AG08396 (cell line): ENCODE measurements around the gene CHD2.
"Not testable (repeated sequence)": the region's sequence is repeated elsewhere in the genome, so short reads cannot be mapped to it uniquely, and the experiment has no call there.

Source experiments
- DNase-seq: peaks from one replicate; pipeline ENCODE4 v3.0.0; 2012; ENCODE audit warnings: low spot score, mixed read lengths

CHD2 gene

GRCh38 chr15:93049914-93050578 lies 149.9 kb downstream of the CHD2 start:
- DNase-seq, result no peak

- DNase-seq, result no peak
Measured at GRCh38 chr15:93050648-93051047, 150.5 kb downstream of the CHD2 start.

- DNase-seq, result no peak
Measured at GRCh38 chr15:93051236-93052089, 151.3 kb downstream of the CHD2 start.

GRCh38 chr15:93052090-93052879 lies 152.2 kb downstream of the CHD2 start:
- DNase-seq, result no peak

DNA sequence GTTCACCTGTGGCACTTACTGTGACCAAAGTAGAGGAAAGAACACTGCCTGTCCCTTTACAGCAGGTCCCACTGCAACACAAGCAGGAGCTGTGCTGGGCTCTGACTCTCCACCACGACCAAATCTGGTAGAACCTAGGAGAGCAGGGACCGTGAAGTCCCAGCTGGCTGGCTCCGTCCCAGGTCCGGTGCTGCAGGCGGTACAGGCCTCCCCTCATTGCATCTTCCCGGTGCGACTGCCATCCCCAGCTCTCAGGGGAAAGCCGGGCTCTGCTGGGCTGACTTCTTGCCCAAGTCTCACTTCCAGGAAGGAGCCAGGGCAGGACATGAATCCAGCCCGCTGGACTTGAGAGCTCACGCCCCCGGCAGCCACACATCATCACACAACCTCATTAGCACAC lies 155.1 kb downstream of the CHD2 start:
- no peak for DNase-seq

GRCh38 chr15:93056836-93057235 lies 156.7 kb downstream of the CHD2 start:
- no peak for DNase-seq

DNA sequence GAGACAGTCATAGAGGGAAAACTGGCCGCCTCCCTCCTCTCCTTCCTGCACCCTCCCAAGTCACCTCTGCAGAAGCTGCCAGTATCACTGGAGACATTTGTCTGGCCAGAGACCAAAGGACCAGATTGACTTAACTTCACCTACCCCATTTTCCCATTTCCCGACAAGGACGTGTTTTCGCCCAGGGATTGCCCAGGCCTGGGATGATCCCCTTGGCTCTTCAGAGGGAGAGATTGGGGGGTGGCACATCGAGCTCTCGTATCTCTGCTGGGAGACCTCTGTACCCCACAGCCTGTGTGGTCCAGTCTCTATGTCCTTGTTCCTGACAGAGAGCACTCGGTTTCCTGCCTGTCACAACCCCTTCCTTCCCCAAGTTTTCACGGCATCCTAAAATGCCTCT lies 157.5 kb downstream of the CHD2 start:
- DNase-seq, result no peak

DNA sequence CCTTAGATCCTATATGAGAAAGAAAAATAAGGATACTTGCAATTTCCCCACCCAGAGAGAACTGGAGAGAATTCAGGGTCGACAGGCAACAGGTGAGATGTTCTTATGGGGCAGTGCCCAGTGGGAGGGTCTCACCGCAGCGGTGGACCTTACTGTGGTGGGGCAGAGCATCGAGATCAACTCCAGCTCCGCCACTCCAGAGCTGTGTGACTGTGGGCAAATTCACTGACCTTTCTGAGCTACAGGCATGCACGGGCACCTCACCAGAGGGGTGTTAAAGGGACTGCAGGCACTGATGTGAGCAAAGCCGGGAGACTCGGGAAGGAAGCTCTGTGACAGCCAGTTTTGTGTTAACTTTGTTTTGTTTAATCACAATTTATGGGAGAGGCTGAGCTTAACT lies 158.0 kb downstream of the CHD2 start:
- no peak for DNase-seq

DNA sequence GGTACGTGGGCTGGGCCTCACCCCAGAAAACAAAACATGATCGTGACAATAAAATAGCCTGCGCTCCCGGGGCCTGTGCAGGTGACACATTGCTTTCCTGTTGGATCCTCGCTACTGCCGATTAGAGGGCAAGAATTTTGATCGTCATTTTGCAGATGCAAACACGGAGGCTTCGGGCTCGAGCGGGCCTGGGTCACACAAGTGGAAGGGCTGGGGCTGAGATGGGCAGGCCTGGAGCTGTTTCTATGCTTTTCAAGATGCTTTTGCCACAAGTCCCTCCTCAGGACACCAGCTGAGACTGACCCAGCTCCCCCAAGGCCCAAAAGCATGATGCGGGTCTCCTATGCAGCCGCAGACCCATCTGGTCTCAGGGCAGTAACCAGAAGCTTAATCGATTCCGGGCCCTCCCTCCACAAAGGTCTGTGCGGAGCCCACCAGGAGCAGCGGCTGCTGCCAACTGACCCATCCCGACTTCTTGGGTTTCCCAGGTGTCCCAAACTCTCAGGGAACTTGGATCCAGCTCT lies 158.8 kb downstream of the CHD2 start:
- DNase-seq, result no peak

GRCh38 chr15:93059442-93059841 lies 159.3 kb downstream of the CHD2 start:
- DNase-seq, result no peak

- DNase-seq, result no peak
Measured at GRCh38 chr15:93060336-93061248, 160.5 kb downstream of the CHD2 start.

DNA sequence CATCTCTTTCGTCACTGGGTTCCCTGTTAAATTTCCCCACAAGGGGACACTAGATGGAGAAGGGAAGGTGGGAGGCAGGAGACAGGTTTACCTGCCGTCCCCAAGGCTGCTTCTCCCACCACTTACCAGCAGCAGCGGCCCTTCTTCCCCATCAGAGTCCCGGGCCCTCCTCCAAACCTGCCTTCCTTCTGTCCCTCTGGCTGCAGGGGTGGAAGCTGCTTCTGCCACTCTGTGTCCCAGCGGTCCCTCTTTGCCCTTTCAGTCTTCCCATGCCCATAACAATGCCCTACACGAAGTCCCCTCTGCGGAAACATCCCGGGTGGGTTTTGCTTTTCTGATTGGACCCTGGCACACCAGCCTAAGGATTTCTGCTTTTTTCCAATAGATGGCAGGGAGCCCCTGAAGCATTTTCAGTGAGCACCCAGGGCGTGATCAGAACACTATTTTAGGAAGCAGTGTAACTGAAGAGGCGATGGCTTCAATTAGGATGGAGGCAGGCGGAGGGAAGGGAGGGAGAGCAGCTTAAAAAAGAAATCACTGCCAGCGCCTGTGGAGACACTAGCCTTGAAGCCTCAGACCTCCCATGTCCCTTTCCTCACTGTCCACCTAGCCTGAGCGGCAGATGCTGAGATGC lies 162.6 kb downstream of the CHD2 start:
- DNase-seq, result not testable (repeated sequence)

DNA sequence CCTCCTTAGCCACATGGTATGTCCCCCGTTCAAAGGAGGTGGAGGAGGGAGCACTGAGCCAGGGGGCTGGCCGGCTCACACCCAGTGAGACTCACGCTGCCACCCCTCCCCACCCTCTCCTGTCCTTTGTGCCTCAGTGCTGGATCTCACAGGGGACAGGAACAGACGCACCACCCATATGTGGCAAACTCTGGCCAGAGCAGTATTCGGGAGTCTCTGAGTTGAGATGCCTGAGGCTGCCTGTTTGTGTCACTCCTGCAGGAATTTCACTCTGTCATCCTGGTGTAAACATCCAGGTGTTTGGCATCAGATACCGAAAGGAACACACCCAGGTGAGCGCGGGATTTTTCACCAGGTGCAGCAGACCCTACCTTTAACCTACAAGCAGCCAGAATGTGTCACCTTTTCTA lies 163.1 kb downstream of the CHD2 start:
- DNase-seq, result no peak

- no peak for DNase-seq
Measured at GRCh38 chr15:93063796-93064690, 163.9 kb downstream of the CHD2 start.

DNA sequence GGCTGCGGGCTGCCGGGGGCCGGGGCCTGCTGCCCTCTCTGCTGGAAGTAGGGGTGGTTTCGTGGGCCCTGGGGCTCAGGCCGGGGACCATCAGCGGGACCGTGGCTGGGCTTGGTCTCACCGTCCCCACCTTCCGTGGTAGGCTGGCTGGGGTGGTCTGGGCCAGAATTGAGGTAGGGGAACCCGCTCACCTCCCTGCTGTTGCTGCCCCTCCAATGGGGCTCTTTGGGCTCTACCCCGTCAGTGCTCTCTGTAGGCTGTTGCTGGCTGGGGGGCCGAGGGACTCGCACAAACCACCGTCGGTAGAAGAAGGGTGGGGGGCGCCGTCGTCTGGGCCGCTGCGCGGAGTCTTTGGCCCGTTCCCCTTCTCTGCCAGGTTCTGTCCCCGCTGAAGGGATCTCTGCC lies 165.5 kb downstream of the CHD2 start:
- DNase-seq, result no peak

DNA sequence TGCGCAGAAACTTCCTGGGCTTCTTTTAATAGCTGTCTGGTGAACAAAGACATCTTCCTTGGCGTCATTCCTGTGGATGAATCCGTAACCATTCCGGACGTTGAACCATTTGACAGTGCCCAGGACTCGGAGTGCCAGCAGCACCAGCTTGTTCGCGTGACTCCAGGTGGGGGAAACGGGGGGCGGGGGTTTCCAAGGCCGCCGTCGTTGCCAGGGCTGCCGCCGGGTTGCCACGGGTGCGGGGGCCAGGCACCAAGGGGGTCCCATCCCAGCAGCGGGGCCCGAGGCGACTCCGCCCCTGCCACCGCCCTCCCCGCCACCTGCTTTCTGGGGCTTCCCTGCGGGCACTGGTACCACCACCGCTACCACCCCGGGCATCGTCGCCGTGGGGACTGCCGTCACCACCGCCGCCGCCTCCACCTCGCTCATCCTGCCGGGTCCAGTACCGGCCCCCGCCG lies 166.1 kb downstream of the CHD2 start:
- DNase-seq, result no peak

DNA sequence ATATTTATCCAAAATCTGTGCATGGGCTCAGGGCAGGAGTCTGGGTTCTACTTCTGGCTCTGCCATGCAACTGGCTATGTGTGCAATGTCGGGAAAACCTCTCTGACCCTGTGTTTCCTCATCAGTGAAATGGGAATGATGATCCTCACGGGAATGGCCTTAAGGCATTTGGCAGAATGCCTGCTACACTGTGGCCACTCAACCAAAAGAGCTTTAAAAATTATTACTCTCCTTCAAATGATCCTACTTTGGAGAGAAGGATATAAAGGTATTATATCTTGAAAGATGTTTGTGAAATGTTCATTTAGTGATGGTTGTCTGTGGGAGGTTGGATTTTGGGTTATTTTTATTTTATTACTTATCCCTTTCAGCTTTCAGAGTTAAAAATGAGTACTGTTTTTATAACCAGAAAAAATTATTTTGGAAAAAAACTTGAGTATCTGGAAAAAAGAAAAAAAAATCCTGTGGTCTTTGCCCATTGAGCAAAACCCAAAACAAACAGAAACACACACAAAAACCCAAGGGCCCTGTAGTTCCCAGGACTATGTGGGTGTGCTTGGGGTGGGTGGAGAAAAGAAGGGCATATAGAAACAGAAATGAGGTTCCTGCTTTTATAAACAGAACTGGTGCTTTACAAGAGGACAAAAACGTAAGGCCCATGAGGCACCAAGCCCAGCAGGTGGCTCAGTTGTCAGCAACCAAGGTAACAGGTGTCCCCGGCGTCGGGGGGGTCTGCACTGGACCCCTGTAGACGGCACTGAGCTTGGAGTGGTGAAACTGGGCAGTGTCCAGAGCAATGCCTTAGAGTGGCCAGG lies 166.9 kb downstream of the CHD2 start:
- no peak for DNase-seq

- DNase-seq, result no peak
Measured at GRCh38 chr15:93067649-93068085, 167.5 kb downstream of the CHD2 start.
